Osteoblast (primary cell): ENCODE measurements around the gene RPS13. TPM values are rescaled to one million over a fixed set of nuclear protein-coding genes. Genes with fewer than 3 reads are reported as not detected.
"Not testable (repeated sequence)": the region's sequence is repeated elsewhere in the genome, so short reads cannot be mapped to it uniquely, and the experiment has no call there.

Source experiments
- DNase-seq: peaks from one replicate; pipeline ENCODE4 v3.0.0; 2011; ENCODE audit warnings: low spot score, mixed read lengths; ENCODE audit not compliant: insufficient read length; ENCODE audit errors: missing footprints
- H2AFZ ChIP-seq: 2 replicates; pipeline ENCODE4 v1.6.0; 2011; ENCODE audit warnings: mild to moderate bottlenecking, low read length
- H3K27ac ChIP-seq: 2 replicates; pipeline ENCODE4 v1.5.1; 2011; ENCODE audit warnings: mild to moderate bottlenecking, low read depth, low read length, moderate library complexity
- H3K27me3 ChIP-seq: 2 replicates; pipeline ENCODE4 v1.6.0; 2012; ENCODE audit warnings: mild to moderate bottlenecking, control low read depth, inconsistent platforms, low read length, moderate library complexity; ENCODE audit not compliant: insufficient read depth
- H3K36me3 ChIP-seq: 2 replicates; pipeline ENCODE4 v1.5.1; 2011; ENCODE audit warnings: mild to moderate bottlenecking, low read length, control low read depth, moderate library complexity; ENCODE audit not compliant: insufficient read depth
- H3K4me1 ChIP-seq: 2 replicates; pipeline ENCODE4 v1.5.1; 2011; ENCODE audit warnings: mild to moderate bottlenecking, low read length, control low read depth, moderate library complexity; ENCODE audit not compliant: insufficient read depth
- H3K4me2 ChIP-seq: 2 replicates; pipeline ENCODE4 v1.6.0; 2011; ENCODE audit warnings: mild to moderate bottlenecking, low read length; ENCODE audit not compliant: insufficient read depth
- H3K4me3 ChIP-seq: fragments of 200-600 bp; sonication (generic); 3 replicates; pipeline ENCODE4 v1.5.1; 2012; ENCODE audit warnings: mild to moderate bottlenecking, low read length, inconsistent platforms; ENCODE audit not compliant: insufficient read depth
- H3K79me2 ChIP-seq: 2 replicates; pipeline ENCODE4 v1.6.0; 2012; ENCODE audit warnings: mild to moderate bottlenecking, low read length, control low read depth, inconsistent platforms; ENCODE audit not compliant: insufficient read depth
- H3K9me3 ChIP-seq: 2 replicates; pipeline ENCODE4 v1.5.1; 2011; ENCODE audit warnings: low read depth, low read length, control low read depth
- H4K20me1 ChIP-seq: 2 replicates; pipeline ENCODE4 v1.6.0; 2012; ENCODE audit warnings: mild to moderate bottlenecking, low read length, control low read depth; ENCODE audit not compliant: insufficient read depth
- CTCF ChIP-seq: IDR thresholded peaks from 2 replicates; pipeline ENCODE4 v1.5.1; 2011; ENCODE audit warnings: mild to moderate bottlenecking, low read depth, low read length, moderate library complexity; ENCODE audit errors: extremely low read depth
- total RNA-seq: library from RNA; depleted of rRNA; stranded (reverse); fragments of >200 nt; gene quantifications from 2 replicates; pipeline ENCODE4 v1.2.3, GENCODE V29; 2012

The RPS13 gene
- total RNA-seq, 1 donor = 793 TPM

DNA sequence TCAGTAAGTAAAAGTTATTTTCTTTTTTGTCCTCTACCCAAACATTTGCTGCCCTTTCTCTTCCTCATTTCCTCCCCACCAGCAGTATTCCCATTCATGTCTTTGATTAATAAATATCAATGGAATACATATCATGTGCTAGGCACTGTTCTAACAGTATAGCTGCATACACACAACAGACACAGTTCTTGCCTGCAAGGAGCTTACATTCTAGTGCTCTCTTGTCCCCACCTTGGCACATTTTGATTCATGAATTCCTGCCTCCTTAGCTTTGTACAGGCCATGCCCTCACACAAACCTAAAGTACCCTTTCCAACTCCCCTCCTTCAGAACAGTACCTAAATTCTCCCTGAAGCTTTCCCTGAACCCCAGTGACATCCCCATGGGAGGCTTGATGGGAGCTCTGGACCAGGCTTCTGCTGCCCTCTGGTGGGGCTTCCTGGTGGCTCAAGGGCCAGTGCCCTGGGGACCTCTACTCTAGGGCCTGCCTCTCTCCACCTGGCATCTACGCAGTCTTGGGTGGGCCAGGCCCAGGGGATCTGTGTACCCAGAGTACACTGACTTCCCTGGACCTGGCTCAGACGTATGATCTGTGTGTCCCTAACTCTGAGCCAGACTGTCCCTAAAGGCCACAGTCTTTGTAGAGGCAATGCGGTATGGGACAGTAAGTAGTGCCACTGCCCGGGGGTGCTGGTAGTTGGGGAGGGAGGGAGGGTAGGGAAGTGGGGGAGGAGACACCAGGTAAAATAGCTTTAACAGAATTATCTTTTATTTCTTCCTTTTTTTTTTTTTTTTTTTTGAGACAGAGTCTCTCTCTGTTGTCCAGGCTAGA is 14.1 kb downstream of the RPS13 start:
- no peak overlapping the region for H2AFZ ChIP-seq
- peak; percentile 81 for DNase-seq
- H3K79me2 ChIP-seq = no peaks in the 10 kb centered on the region
- H3K27ac ChIP-seq = no peak overlapping the region
- no peaks in the 10 kb centered on the region for H3K4me1 ChIP-seq
- H3K27me3 ChIP-seq = no peaks in the 10 kb centered on the region
- H3K9me3 ChIP-seq = no peaks in the 10 kb centered on the region
- H3K36me3 ChIP-seq = no peaks in the 10 kb centered on the region
- H4K20me1 ChIP-seq = no peaks in the 10 kb centered on the region
- peak; percentile 84 for TF ChIP-seq CTCF
- no peak overlapping the region for H3K4me3 ChIP-seq
- no peak overlapping the region for H3K4me2 ChIP-seq

DNA sequence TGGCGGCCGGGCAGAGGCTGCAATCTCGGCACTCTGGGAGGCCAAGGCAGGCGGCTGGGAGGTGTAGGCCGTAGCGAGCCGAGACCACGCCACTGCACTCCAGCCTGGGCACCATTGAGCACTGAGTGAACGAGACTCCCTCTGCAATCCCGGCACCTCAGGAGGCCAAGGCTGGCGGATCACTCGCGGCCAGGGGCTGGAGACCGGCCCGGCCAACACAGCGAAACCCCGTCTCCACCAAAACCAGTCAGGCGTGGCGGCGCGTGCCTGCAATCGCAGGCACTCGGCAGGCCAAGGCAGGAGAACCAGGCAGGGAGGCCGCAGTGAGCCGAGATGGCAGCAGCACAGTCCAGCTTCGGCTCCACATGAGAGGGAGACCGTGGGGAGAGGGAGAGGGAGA is 26.3 kb downstream of the RPS13 start:
- H3K27me3 ChIP-seq, H3K4me3 ChIP-seq, H3K9me3 ChIP-seq, H3K36me3 ChIP-seq, DNase-seq, H3K4me2 ChIP-seq, H3K4me1 ChIP-seq, H4K20me1 ChIP-seq, H3K79me2 ChIP-seq, H2AFZ ChIP-seq, H3K27ac ChIP-seq: not testable (repeated sequence)

DNA sequence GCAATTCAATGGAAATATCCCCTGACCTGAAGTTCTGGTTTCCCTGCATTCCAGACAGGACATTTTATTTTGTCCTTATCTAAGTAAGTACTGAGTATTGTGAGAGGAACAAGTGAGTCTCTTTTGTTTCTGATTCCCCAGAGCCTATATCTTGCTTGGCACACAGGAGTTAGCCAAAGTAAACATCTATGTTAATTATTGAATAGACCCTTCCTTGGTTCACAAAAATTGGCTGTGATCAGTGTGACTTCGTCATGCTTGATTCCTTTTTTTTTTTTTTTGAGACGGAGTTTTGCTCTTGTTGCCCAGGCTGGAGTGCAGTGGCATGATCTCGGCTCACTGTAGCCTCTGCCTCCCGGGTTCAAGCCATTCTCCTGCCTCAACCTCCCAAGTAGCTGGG is 29.0 kb downstream of the RPS13 start:
- not testable (repeated sequence) for H3K27me3 ChIP-seq

DNA sequence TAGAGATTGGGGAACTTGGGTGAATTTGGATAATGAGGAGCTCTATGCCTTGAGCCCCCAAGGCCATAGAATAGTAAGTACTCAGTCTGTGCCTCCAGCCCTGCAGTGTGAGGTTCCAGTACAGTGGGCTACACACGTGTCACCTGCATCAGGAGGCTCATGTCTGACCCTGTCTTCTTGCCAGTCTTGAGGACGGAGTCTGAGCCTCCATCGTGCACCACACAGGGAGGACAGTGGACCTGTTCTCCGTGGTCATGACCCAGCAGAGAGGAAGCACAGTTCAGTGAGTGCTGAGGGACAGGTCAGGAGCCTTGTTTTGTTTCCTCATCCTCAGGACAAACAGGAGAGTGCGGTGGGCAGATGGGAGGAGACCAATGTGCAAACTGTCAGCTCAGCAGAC is 30.8 kb downstream of the RPS13 start:
- no peaks in the 10 kb centered on the region for H3K4me1 ChIP-seq
- H3K36me3 ChIP-seq = no peaks in the 10 kb centered on the region
- H3K9me3 ChIP-seq = no peaks in the 10 kb centered on the region
- H3K4me3 ChIP-seq = no peak overlapping the region
- no peak overlapping the region for H3K27ac ChIP-seq
- H4K20me1 ChIP-seq = no peaks in the 10 kb centered on the region
- DNase-seq = no peak
- no peak for TF ChIP-seq CTCF
- no peak overlapping the region for H2AFZ ChIP-seq
- H3K79me2 ChIP-seq = no peaks in the 10 kb centered on the region
- H3K4me2 ChIP-seq = no peak overlapping the region
- no peaks in the 10 kb centered on the region for H3K27me3 ChIP-seq

More for the DNA sequence above, 29.0 kb downstream of the RPS13 start:
- H3K4me2 ChIP-seq, H3K36me3 ChIP-seq, H2AFZ ChIP-seq, H3K4me3 ChIP-seq, H3K9me3 ChIP-seq, DNase-seq, H3K4me1 ChIP-seq, H3K79me2 ChIP-seq, H4K20me1 ChIP-seq, H3K27ac ChIP-seq: not testable (repeated sequence)
